MG63 (cell line): ENCODE results near the gene MOAP1. TPM values are rescaled to one million over a fixed set of nuclear protein-coding genes. Genes with fewer than 3 reads are reported as not detected.
"Not testable (repeated sequence)": the region's sequence is repeated elsewhere in the genome, so short reads cannot be mapped to it uniquely, and the experiment has no call there.

Experiments used
- DNase-seq: peaks from one replicate; pipeline ENCODE4 v3.0.0-alpha.2; 2020
- H3K27me3 ChIP-seq: fragments of 250-450 bp; sonication (Bioruptor Pico); 2 replicates; pipeline ENCODE4 v1.5.1; 2020; ENCODE audit warnings: mild to moderate bottlenecking, moderate library complexity
- H3K36me3 ChIP-seq: fragments of 250-450 bp; sonication (Bioruptor Pico); 2 replicates; pipeline ENCODE4 v1.5.1; 2020; ENCODE audit warnings: mild to moderate bottlenecking, moderate library complexity
- H3K4me3 ChIP-seq: fragments of 250-450 bp; sonication (Bioruptor Pico); 2 replicates; pipeline ENCODE4 v1.5.1; 2020; ENCODE audit warnings: mild to moderate bottlenecking, moderate library complexity
- H3K9me3 ChIP-seq: fragments of 250-450 bp; sonication (Bioruptor Pico); 2 replicates; pipeline ENCODE4 v1.5.1; 2020; ENCODE audit warnings: mild to moderate bottlenecking, moderate library complexity
- total RNA-seq: library from RNA; depleted of rRNA; stranded (reverse); fragments of >200 nt; shearing (Covaris generic); gene quantifications from 2 replicates; pipeline ENCODE4 v1.2.3, GENCODE V29; 2014; ENCODE audit warnings: low replicate concordance

Gene MOAP1
- total RNA-seq, 1 experiment from 2014 or later, result 8.5 TPM

- DNase-seq, result no peak
- no peak overlapping the region for H3K4me3 ChIP-seq
Measured at GRCh38 chr14:93160353-93160801, 24.3 kb downstream of the MOAP1 start.

GRCh38 chr14:93159625-93160352 is 24.9 kb downstream of the MOAP1 start:
- not testable (repeated sequence) for H3K27me3 ChIP-seq, H3K36me3 ChIP-seq, H3K9me3 ChIP-seq, DNase-seq, H3K4me3 ChIP-seq

More at GRCh38 chr14:93160353-93160801, 24.3 kb downstream of the MOAP1 start:
- Histone ChIP-seq H3K27me3 (no peaks in the 10 kb centered on the region), H3K9me3 (no peaks in the 10 kb centered on the region), H3K36me3 (no peaks in the 10 kb centered on the region)

GRCh38 chr14:93158349-93158748 is 26.3 kb downstream of the MOAP1 start:
- not testable (repeated sequence) for H3K9me3 ChIP-seq, H3K27me3 ChIP-seq, H3K4me3 ChIP-seq, DNase-seq, H3K36me3 ChIP-seq

DNA sequence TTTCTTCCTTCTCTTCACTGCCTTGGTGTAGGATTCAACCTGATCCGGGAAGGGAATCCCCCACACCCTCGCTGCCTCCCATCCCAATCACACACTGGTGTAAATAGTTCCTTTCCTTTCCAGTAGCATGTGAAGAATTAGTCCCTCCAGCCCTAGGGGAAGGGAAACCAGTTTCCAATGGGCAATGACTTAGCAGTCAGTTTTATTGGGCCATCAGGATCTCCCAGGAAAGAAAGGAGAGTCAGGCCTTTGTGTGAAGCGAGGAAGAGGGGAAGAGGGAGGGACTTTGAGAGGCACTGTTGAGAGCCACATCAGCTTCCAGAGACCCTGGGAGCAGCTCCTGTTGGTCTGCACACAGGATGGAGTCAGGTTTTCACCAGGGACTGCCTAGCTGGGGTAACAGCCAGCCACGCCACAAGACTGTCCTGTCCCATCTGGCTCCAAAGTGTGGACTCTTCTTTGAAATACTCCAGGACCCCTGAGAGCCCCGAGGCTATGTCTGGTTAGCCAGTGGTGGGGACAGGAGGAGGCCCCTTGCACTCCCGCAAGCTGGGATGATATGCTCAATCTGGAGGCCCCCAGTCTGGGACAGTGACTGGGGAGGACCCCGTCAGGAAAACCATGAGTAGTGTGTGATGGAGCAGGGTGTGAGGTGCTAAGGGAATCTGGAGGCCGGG is 27.9 kb downstream of the MOAP1 start:
- Histone ChIP-seq H3K9me3 (no peaks in the 10 kb centered on the region), H3K4me3 (no peak overlapping the region), H3K36me3 (no peaks in the 10 kb centered on the region), H3K27me3 (no peaks in the 10 kb centered on the region)
- DNase-seq, result no peak

DNA sequence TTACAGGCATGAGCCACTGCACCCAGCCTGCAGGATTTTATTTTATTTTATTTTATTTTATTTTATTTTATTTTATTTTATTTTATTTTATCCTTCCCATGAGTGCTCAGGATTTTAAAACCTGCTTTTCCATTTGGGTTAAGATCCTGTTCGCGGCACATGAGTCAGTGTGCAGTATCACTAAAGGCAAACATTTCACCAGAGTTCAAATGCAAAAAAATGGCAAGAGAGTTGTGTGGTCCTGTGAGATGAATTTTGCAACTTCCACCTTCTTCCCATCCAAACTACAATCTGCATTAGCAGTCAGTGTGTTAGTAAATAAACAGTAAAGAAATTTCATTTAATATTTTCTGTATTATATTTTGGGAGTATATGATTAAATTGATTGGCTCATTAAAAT is 29.0 kb downstream of the MOAP1 start:
- no peaks in the 10 kb centered on the region for H3K9me3 ChIP-seq
- H3K4me3 ChIP-seq, result no peak overlapping the region
- no peaks in the 10 kb centered on the region for H3K36me3 ChIP-seq
- H3K27me3 ChIP-seq, result no peaks in the 10 kb centered on the region
- no peak for DNase-seq

DNA sequence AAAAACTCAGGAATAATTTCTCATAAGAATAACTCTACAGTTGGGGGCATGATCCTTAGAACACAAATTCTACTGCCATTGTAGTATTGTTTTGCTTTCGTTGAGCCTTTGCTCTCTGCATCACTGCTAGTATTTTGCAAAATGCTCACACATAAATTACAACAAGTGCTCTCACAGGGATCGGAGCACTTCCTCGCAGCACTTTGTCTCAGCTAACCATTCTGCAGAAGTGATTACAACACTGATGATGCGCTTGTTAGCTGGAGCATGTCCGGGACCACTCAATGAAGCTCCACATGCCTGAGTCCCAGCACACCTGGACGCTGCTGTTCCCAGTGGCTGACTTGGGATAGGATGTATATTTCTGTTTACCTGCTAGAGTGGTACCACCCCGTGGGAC is 31.6 kb downstream of the MOAP1 start:
- Histone ChIP-seq H3K4me3 (no peak overlapping the region), H3K9me3 (no peaks in the 10 kb centered on the region), H3K27me3 (no peaks in the 10 kb centered on the region), H3K36me3 (no peaks in the 10 kb centered on the region)
- DNase-seq, result no peak

- no peak for DNase-seq
- H3K27me3 ChIP-seq, result no peaks in the 10 kb centered on the region
- no peak overlapping the region for H3K4me3 ChIP-seq
- H3K36me3 ChIP-seq, result no peaks in the 10 kb centered on the region
- H3K9me3 ChIP-seq, result no peaks in the 10 kb centered on the region
Measured at GRCh38 chr14:93150227-93151208, 34.2 kb downstream of the MOAP1 start.

DNA sequence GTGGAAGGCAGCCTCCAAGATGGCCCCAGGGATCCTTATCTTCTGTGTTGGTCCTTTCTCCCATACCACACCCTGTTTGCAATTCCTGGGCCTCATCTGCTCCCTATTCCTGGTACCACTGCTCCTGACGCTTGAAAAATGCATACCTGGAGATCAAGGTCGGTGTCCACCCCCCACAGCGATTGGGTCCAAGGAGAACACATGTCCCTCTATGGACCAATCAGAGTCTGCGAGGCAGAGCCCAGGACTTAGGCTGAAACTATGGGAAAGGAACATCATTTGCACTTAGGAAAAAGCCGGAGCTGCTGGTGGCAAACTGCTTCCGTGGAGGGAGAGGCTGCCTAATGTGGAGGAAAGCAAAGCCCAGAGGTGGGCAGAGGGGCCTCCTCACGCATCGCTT is 35.7 kb downstream of the MOAP1 start:
- Histone ChIP-seq H3K9me3 (no peaks in the 10 kb centered on the region), H3K36me3 (no peaks in the 10 kb centered on the region), H3K27me3 (no peaks in the 10 kb centered on the region), H3K4me3 (no peak overlapping the region)
- DNase-seq, result no peak

- Histone ChIP-seq H3K27me3 (no peaks in the 10 kb centered on the region), H3K4me3 (no peak overlapping the region), H3K36me3 (no peaks in the 10 kb centered on the region), H3K9me3 (no peaks in the 10 kb centered on the region)
- no peak for DNase-seq
Measured at GRCh38 chr14:93146119-93146518, 38.6 kb downstream of the MOAP1 start.

DNA sequence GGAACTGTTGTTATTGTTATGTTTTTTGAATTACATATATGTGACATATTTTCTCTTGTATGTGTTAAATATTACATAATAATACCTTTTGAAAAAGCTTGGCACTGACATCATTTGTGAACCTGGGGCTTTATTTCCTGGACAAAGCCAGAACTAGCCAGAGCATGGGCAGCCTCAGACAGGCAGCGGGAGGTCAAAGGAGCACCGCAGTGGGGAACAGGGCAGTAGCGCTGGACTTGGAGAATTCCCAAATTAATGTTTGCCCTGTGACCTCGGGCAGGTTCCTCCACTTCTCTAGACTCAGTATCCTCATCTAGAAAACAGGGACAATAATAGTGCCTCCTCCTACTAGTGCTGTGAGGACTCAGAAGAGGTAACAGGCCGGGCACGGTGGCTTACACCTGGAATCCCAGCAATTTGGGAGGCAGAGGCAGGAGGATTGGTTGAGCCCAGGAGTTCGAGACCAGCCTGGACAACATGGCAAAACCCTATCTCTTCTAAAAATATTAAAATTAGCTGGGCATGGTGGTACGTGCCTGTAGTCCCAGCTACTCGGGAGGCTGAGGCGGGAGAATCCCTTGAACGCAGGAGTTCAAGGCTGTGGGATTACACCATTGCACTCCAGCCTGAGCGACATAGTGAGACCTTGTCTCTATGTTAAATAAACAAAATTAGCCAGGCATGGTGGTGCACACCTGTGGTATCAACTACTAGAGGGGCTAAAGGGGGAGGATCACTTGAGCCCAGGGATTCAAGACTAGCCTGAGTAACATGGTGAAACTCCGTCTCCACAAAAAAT is 41.6 kb downstream of the MOAP1 start:
- H3K36me3 ChIP-seq, result no peaks in the 10 kb centered on the region
- H3K4me3 ChIP-seq, result no peak overlapping the region
- no peaks in the 10 kb centered on the region for H3K9me3 ChIP-seq
- H3K27me3 ChIP-seq, result no peaks in the 10 kb centered on the region
- DNase-seq, result no peak

DNA sequence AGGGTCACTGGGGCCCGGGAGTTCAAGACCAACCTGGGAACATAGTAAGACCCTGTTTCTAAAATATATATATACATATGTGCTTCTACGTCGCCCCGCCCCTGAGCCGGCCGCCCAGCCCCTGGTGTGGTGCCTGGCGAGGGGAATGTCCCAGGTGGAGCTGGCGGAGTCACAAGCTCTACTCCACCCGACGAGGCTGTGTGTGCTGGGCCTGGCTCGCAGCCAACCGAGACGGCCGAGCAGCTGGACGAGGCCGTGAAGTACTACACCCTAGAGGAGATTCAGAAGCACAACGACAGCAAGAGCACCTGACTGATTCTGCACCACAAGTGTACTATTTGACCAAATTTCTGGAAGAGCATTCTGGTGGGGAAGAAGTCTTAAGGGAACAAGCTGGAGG is 46.8 kb downstream of the MOAP1 start:
- Histone ChIP-seq H3K27me3 (no peaks in the 10 kb centered on the region), H3K9me3 (no peaks in the 10 kb centered on the region), H3K4me3 (no peak overlapping the region), H3K36me3 (no peaks in the 10 kb centered on the region)
- no peak for DNase-seq

- not testable (repeated sequence) for H3K36me3 ChIP-seq, H3K4me3 ChIP-seq, H3K9me3 ChIP-seq, H3K27me3 ChIP-seq, DNase-seq
Measured at GRCh38 chr14:93136508-93136907, 48.2 kb downstream of the MOAP1 start.

DNA sequence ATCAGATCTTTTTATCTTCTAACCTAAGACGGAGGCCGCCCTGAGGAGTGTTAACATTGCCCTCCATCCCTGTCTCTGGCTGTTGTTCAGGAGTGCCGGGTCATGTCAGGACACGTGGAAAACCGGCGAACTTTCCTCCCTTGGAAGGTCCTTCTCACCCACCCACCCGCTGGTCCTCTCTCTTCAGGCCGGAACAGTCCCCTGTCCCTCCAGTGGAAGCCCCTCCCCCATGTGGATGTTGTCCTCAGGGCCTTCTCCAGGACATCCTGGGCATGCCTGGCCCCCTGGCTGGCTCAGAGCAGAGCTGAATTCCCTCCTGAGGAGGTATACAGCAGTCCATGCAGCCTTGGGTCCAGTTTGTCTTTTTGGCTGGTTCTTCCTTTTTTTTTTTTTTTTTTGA is 48.7 kb downstream of the MOAP1 start:
- DNase-seq, result no peak
- no peaks in the 10 kb centered on the region for H3K27me3 ChIP-seq
- no peaks in the 10 kb centered on the region for H3K9me3 ChIP-seq
- H3K4me3 ChIP-seq, result no peak overlapping the region
- H3K36me3 ChIP-seq, result no peaks in the 10 kb centered on the region

DNA sequence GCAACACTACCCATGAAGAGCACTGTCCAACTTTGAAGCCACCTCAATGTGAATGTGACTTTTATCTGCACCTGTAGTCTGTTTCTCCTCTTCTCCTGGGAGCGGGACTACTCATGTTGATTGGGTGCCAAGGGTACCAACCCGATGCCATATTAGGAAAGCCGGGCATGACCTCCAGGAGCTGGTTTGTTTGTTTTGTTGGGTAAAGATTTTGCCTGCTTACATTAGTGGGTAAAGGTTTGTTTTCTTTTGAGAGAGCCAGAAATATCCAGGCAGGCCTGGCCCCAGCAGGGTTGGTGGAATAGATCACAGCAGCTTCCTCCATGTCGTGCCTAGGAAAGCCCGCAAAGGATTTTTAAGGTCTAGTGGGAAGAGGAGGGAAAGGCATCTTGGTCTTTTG is 49.3 kb downstream of the MOAP1 start:
- H3K4me3 ChIP-seq, result no peak overlapping the region
- H3K36me3 ChIP-seq, result no peaks in the 10 kb centered on the region
- DNase-seq, result peak; percentile 58
- H3K9me3 ChIP-seq, result no peaks in the 10 kb centered on the region
- no peaks in the 10 kb centered on the region for H3K27me3 ChIP-seq

DNA sequence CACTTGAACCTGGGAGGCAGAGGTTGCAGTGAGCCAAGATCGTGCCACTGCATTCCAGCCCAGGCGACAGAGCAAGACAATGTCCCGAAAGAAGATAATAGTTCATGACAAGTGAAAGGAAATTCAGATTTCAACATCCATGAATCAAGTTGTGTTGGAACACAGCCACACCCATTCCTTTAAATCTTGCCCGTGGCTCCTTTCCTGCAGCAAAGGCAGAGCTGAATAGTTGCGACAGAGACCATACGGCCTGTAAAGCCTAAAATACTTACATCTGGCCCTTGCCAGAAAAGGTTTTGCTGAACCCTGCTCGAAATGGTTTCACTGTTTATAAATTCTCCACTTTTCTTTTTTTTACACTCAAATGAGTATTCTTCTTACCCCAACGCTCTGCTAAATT is 51.2 kb downstream of the MOAP1 start:
- Histone ChIP-seq H3K9me3 (no peaks in the 10 kb centered on the region), H3K36me3 (no peaks in the 10 kb centered on the region), H3K4me3 (no peak overlapping the region), H3K27me3 (no peaks in the 10 kb centered on the region)
- DNase-seq, result peak; percentile 52

GRCh38 chr14:93132472-93133065 is 52.1 kb downstream of the MOAP1 start:
- Histone ChIP-seq H3K4me3 (no peak overlapping the region), H3K36me3 (no peaks in the 10 kb centered on the region), H3K27me3 (no peaks in the 10 kb centered on the region), H3K9me3 (no peaks in the 10 kb centered on the region)
- DNase-seq, result peak; percentile 68
